GM12878 (cell line): ENCODE results near the gene CLEC20A. TPM values are rescaled to one million over a fixed set of nuclear protein-coding genes. Genes with fewer than 3 reads are reported as not detected.
A peak's percentile ranks its signal among the peaks of the same experiment; 100 is the strongest.

Source experiments
- ATAC-seq: fragments of 200-7000 bp; cut with Tn5 transposase; 3 replicates; pipeline ENCODE4 v1.9.1; 2020; ENCODE audit warnings: mild to moderate bottlenecking, moderate library complexity
- BruUV-seq: library from RNA; stranded (reverse); fragments of 400-500 nt; replicated peaks from 2 replicates; lab custom pipeline; 2021; lab: Mats Ljungman, UMichigan
- CTCF ChIA-PET: fragments of 300-600 bp; sonication (Branson Sonifier 250); formaldehyde crosslinking; extraction: SDS; loops from one replicate; lab custom pipeline; 2021; ENCODE audit warnings: inconsistent platforms; lab: Yijun Ruan, JAX
- POLR2A ChIA-PET: fragments of 350-600 bp; formaldehyde crosslinking; extraction: SDS; loops from one replicate; lab custom pipeline; 2021; ENCODE audit warnings: inconsistent platforms; lab: Charles Lee
- RAD21 ChIA-PET: fragments of 300-600 bp; sonication (Branson Sonifier 250); formaldehyde crosslinking; loops from one replicate; lab custom pipeline; 2023; ENCODE audit warnings: antibody characterized with exemption; ENCODE audit not compliant: unreplicated experiment; lab: Charles Lee
- SMC1A ChIA-PET: fragments of 300-600 bp; sonication (Branson Sonifier 250); formaldehyde crosslinking; loops from one replicate; lab custom pipeline; 2023; ENCODE audit not compliant: unreplicated experiment, uncharacterized antibody; lab: Charles Lee
- DNase-seq: peaks from one replicate; pipeline ENCODE4 v3.0.0-alpha.2; 2011; ENCODE audit warnings: low read depth, low spot score
- FAIRE-seq: peaks from 3 replicates; lab custom pipeline; 2011; peaks lifted over from hg19 to GRCh38; lab: Jason Lieb, UNC
- H2AFZ ChIP-seq: 2 replicates; pipeline ENCODE4 v1.6.0; 2011; ENCODE audit warnings: low read depth, low read length, control low read depth; ENCODE audit not compliant: control insufficient read depth
- H3K27ac ChIP-seq: 2 replicates; pipeline ENCODE4 v1.5.1; 2011; ENCODE audit warnings: control low read depth; ENCODE audit not compliant: control insufficient read depth, insufficient read depth
- H3K27me3 ChIP-seq, 2 experiments: replicated peaks in 1 of 2; 2 replicates each; pipeline versions ENCODE4 v1.6.0 to v1.6.1; 2011; ENCODE audit warnings: low read length in 1 of 2; ENCODE audit not compliant: control insufficient read depth in 2 of 2, insufficient read depth in 2 of 2
- H3K36me3 ChIP-seq, 2 experiments: 2 replicates each; pipeline ENCODE4 v1.5.1; 2011; ENCODE audit warnings: low read length in 1 of 2; ENCODE audit not compliant: control insufficient read depth in 2 of 2, insufficient read depth in 2 of 2
- H3K4me1 ChIP-seq: 2 replicates; pipeline ENCODE4 v1.6.1; 2011; ENCODE audit warnings: mild to moderate bottlenecking, low read length, moderate library complexity, mixed read lengths; ENCODE audit not compliant: control insufficient read depth, insufficient read depth
- H3K4me2 ChIP-seq: 2 replicates; pipeline ENCODE4 v1.6.0; 2011; ENCODE audit warnings: control low read depth; ENCODE audit not compliant: control insufficient read depth, insufficient read depth
- H3K4me3 ChIP-seq: fragments of 200-600 bp; sonication (generic); 2 replicates; pipeline ENCODE4 v1.5.1; 2016
- H3K79me2 ChIP-seq: 2 replicates; pipeline ENCODE4 v1.6.0; 2011; ENCODE audit warnings: low read length; ENCODE audit not compliant: control insufficient read depth, insufficient read depth
- H3K9ac ChIP-seq: 2 replicates; pipeline ENCODE4 v1.8.0; 2011; ENCODE audit warnings: low read length, control low read depth, mixed read lengths; ENCODE audit not compliant: control insufficient read depth, insufficient read depth
- H3K9me3 ChIP-seq: replicated peaks from 3 replicates; pipeline ENCODE4 v1.5.1; 2011; ENCODE audit warnings: mild to moderate bottlenecking, low read length; ENCODE audit not compliant: control insufficient read depth, insufficient read depth
- H4K20me1 ChIP-seq: 2 replicates; pipeline ENCODE4 v1.6.0; 2011; ENCODE audit not compliant: control insufficient read depth, insufficient read depth
- CBX5 ChIP-seq: sonication (generic); IDR thresholded peaks from 2 replicates; pipeline ENCODE4 v1.6.1; 2016; ENCODE audit warnings: low read depth, moderate library complexity, mild to moderate bottlenecking, inconsistent platforms
- CHD1 ChIP-seq: IDR thresholded peaks from 2 replicates; pipeline ENCODE4 v1.6.1; 2012; ENCODE audit warnings: low read depth, low read length, improper control_type of control experiment
- CHD4 ChIP-seq: fragments of 200-600 bp; sonication (generic); IDR thresholded peaks from 2 replicates; pipeline ENCODE4 v1.6.1; 2016; ENCODE audit warnings: mild to moderate bottlenecking
- DPF2 ChIP-seq: fragments of 450-650 bp; IDR thresholded peaks from 2 replicates; pipeline ENCODE4 v1.6.1; 2017; ENCODE audit warnings: mild to moderate bottlenecking
- FOS ChIP-seq: IDR thresholded peaks from 3 replicates; pipeline ENCODE4 v1.6.1; 2011; ENCODE audit warnings: borderline replicate concordance; ENCODE audit not compliant: insufficient read length; ENCODE audit errors: extremely low read depth
- NFIC ChIP-seq: IDR thresholded peaks from 2 replicates; pipeline ENCODE4 v1.6.1; 2012; ENCODE audit warnings: low read depth, mild to moderate bottlenecking, inconsistent platforms, low read length, moderate library complexity
- NFYB ChIP-seq: IDR thresholded peaks from 2 replicates; pipeline ENCODE4 v1.6.1; 2011; ENCODE audit warnings: low read depth, mild to moderate bottlenecking, low read length, improper control_type of control experiment, moderate library complexity; ENCODE audit not compliant: insufficient read depth
- RAD21 ChIP-seq: IDR thresholded peaks from 2 replicates; pipeline ENCODE4 v1.6.1; 2011; ENCODE audit warnings: mild to moderate bottlenecking, low read depth, low read length, moderate library complexity; ENCODE audit not compliant: insufficient read depth
- RCOR1 ChIP-seq: conservative IDR thresholded peaks from 2 replicates; pipeline ENCODE4 v1.6.1; 2012; ENCODE audit warnings: low read depth, low read length, improper control_type of control experiment
- SMAD5 ChIP-seq: IDR thresholded peaks from 2 replicates; pipeline ENCODE4 v1.6.1; 2016; ENCODE audit warnings: antibody characterized with exemption, low read depth
- SP1 ChIP-seq: IDR thresholded peaks from one replicate; pipeline ENCODE4 v1.6.1; 2011; ENCODE audit warnings: low read depth, low read length
- SREBF1 ChIP-seq: IDR thresholded peaks from 2 replicates; pipeline ENCODE4 v1.6.1; 2012; ENCODE audit warnings: mild to moderate bottlenecking, low read length
- TARDBP ChIP-seq: IDR thresholded peaks from 2 replicates; pipeline ENCODE4 v1.6.1; 2016; ENCODE audit warnings: borderline replicate concordance
- ZNF217 ChIP-seq: fragments of 450-650 bp; IDR thresholded peaks from 2 replicates; pipeline ENCODE4 v1.6.1; 2017; ENCODE audit warnings: antibody characterized with exemption, mild to moderate bottlenecking
- ZSCAN29 ChIP-seq: fragments of 450-650 bp; IDR thresholded peaks from 2 replicates; pipeline ENCODE4 v1.6.1; 2017; ENCODE audit warnings: mild to moderate bottlenecking, moderate library complexity
- WGBS: methylation state at CpG from one replicate; pipeline ENCODE4 v1.1.6; 2016; ENCODE audit warnings: low lambda C conversion rate; ENCODE audit not compliant: insufficient replicate concordance, insufficient coverage; ENCODE audit errors: missing lambda C conversion rate; 5-methylcytosine and 5-hydroxymethylcytosine counted together
- in situ Hi-C: fragments of 300-500 bp; cut with MboI; formaldehyde crosslinking; loops from 9 replicates; pipeline ENCODE4 v1.14.3; 2018; ENCODE audit warnings: mixed read lengths
- intact Hi-C: fragments of 100-400 bp; cut with micrococcal nuclease; formaldehyde crosslinking; loops from one replicate; pipeline ENCODE4 v1.14.2; 2022; ENCODE audit not compliant: unreplicated experiment
- polyA plus RNA-seq, 11 experiments: library from polyadenylated mRNA; depleted of rRNA in 4 of 11; unstranded in 6 of 11; stranded (reverse) in 5 of 11; fragments of >200 nt; fragmentation: Nextera tagmentation in 4 of 11; fragmentation: Illumina TruSeq in 1 of 11; extraction: Ambion mirVana in 4 of 11; extraction: Trizol in 1 of 11; gene quantifications; 1 replicate in 1 of 11; 2 replicates in 10 of 11; pipeline versions ENCODE4 v1.2.1 to v1.2.3, GENCODE V29; 2011 to 2016; ENCODE audit warnings: inconsistent platforms in 2 of 11, missing spikeins in 2 of 11, low read depth in 1 of 11
- total RNA-seq, 4 experiments: library from RNA; depleted of rRNA in 3 of 4; stranded (reverse); fragments of >200 nt in 3 of 4; fragmentation: Illumina TruSeq in 1 of 4; extraction: Trizol in 1 of 4; gene quantifications; 2 replicates each; pipeline versions ENCODE4 v1.2.1 to v1.2.3, GENCODE V29; 2013 to 2021
- TF ChIP-seq, protein P1 (sequence below): fragments of 450-650 bp; IDR thresholded peaks from 2 replicates; pipeline ENCODE4 v1.6.1; 2016; ENCODE audit warnings: mild to moderate bottlenecking
- TF ChIP-seq, protein P2 (sequence below): IDR thresholded peaks from 2 replicates; pipeline ENCODE4 v1.6.1; 2011; ENCODE audit warnings: borderline replicate concordance, low read depth, mild to moderate bottlenecking, moderate library complexity, mixed read lengths, low read length; ENCODE audit not compliant: insufficient read depth; ENCODE audit errors: extremely low read length
- TF ChIP-seq, protein P3 (sequence below): fragments of 450-650 bp; IDR thresholded peaks from 2 replicates; pipeline ENCODE4 v1.6.1; 2017; ENCODE audit warnings: mild to moderate bottlenecking, low read depth, inconsistent platforms; ENCODE audit not compliant: poor library complexity, severe bottlenecking
- TF ChIP-seq, protein P4 (sequence below): IDR thresholded peaks from 2 replicates; pipeline ENCODE4 v1.6.1; 2012; ENCODE audit warnings: low read depth, low read length, improper control_type of control experiment

The CLEC20A gene
- total and polyA plus RNA-seq, 10 of the 15 experiments (the other 5 are each of a cell fraction or from before 2014, with no cell fraction given): not detected

DNA sequence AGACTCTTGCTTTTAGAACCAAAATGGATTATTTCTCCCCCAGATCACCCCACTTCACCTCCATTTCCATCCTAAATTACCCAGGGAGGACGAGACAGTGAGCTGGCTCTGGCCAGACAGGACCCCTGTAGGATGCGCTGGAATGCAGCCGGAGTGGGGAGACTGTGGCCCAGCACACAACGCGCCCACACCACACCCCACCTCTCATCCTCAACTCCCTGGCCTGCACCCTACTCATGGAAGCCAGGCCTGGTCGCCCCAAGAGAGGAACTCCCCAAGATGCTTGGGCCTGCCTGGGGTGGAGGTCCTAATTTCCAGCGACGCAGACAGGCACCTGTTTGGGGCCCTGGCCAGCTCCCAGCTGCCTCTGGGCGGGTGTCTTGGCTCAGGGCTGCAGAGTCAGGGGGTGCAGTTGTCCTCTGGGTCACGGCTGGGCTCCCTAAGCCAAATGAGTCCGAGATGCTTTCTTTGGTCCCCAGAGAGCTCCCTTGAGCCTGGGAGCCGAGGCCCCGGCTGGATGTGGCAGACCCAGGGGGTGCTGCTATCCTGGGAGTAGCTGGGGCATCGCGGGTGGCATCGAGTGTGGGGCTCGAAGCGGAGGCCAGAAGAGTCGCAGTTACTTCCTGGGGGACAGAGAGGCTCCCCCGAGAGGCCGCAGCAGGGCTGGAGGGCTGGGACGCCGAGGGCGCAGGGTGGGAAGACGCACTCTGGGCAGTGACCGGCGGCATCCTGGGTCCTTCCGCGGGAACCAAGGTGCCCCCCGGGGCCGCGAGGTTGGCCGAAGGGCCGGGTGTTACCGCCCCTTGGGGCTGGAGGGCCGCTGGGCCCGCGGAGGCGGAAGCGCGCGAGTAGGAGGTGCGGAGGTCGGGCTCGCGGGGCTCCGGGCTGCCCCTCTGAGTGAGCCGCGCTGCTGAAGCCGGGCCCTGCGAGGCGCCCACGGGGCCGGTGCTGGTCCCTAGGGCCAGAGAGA is 10.4 kb downstream of the CLEC20A start:
- ATAC-seq: peak; percentile 45
- H2AFZ ChIP-seq: no peak overlapping the region
- ChIA-PET CTCF (interaction anchor here (1.5 kb wide), 1 partner anchor 15 kb away, joined by 6 read pairs; no protein-coding TSS in a partner anchor), SMC1A (no interaction called here), RAD21 (no interaction called here), POLR2A (no interaction called here)
- no peak overlapping the region for H3K4me3 ChIP-seq
- H3K27ac ChIP-seq: no peak overlapping the region
- no TSS peak for BruUV-seq
- no peaks in the 10 kb centered on the region for H3K79me2 ChIP-seq
- H3K9me3 ChIP-seq: no peaks in the 10 kb centered on the region
- WGBS: 32% methylated on average over 48 of the region's 54 CpGs
- intact Hi-C loops: no loop called here
- FAIRE-seq: no peak
- no peaks in the 10 kb centered on the region for H3K36me3 ChIP-seq
- H3K4me2 ChIP-seq: no peak overlapping the region
- H4K20me1 ChIP-seq: no peaks in the 10 kb centered on the region
- peaks cover 2 to 5% of the 10 kb centered on the region in 2 experiments; a peak in 3 of 4 replicates for H3K27me3 ChIP-seq
- DNase-seq: no peak
- H3K4me1 ChIP-seq: no peaks in the 10 kb centered on the region
- H3K9ac ChIP-seq: no peak overlapping the region
- in situ Hi-C loops: no loop called here
- TF ChIP-seq RCOR1 (no peak), ZNF217 (no peak), CBX5 (no peak), SREBF1 (no peak), DPF2 (no peak), CHD4 (no peak), ZSCAN29 (no peak), NFYB (no peak), SP1 (no peak), CHD1 (no peak), RAD21 (no peak), FOS (no peak), NFIC (no peak), TARDBP (no peak), SMAD5 (no peak)
- TF ChIP-seq, protein P1, sequence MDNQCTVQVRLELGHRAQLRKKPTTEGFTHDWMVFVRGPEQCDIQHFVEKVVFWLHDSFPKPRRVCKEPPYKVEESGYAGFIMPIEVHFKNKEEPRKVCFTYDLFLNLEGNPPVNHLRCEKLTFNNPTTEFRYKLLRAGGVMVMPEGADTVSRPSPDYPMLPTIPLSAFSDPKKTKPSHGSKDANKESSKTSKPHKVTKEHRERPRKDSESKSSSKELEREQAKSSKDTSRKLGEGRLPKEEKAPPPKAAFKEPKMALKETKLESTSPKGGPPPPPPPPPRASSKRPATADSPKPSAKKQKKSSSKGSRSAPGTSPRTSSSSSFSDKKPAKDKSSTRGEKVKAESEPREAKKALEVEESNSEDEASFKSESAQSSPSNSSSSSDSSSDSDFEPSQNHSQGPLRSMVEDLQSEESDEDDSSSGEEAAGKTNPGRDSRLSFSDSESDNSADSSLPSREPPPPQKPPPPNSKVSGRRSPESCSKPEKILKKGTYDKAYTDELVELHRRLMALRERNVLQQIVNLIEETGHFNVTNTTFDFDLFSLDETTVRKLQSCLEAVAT: no peak
- TF ChIP-seq, protein P2, sequence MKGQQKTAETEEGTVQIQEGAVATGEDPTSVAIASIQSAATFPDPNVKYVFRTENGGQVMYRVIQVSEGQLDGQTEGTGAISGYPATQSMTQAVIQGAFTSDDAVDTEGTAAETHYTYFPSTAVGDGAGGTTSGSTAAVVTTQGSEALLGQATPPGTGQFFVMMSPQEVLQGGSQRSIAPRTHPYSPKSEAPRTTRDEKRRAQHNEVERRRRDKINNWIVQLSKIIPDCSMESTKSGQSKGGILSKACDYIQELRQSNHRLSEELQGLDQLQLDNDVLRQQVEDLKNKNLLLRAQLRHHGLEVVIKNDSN: no peak
- TF ChIP-seq, protein P3, sequence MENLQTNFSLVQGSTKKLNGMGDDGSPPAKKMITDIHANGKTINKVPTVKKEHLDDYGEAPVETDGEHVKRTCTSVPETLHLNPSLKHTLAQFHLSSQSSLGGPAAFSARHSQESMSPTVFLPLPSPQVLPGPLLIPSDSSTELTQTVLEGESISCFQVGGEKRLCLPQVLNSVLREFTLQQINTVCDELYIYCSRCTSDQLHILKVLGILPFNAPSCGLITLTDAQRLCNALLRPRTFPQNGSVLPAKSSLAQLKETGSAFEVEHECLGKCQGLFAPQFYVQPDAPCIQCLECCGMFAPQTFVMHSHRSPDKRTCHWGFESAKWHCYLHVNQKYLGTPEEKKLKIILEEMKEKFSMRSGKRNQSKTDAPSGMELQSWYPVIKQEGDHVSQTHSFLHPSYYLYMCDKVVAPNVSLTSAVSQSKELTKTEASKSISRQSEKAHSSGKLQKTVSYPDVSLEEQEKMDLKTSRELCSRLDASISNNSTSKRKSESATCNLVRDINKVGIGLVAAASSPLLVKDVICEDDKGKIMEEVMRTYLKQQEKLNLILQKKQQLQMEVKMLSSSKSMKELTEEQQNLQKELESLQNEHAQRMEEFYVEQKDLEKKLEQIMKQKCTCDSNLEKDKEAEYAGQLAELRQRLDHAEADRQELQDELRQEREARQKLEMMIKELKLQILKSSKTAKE: no peak
- TF ChIP-seq, protein P4, sequence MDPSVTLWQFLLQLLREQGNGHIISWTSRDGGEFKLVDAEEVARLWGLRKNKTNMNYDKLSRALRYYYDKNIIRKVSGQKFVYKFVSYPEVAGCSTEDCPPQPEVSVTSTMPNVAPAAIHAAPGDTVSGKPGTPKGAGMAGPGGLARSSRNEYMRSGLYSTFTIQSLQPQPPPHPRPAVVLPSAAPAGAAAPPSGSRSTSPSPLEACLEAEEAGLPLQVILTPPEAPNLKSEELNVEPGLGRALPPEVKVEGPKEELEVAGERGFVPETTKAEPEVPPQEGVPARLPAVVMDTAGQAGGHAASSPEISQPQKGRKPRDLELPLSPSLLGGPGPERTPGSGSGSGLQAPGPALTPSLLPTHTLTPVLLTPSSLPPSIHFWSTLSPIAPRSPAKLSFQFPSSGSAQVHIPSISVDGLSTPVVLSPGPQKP: no peak
